ENCODE measurements around the gene UBE2E2. TPM values are rescaled to one million over a fixed set of nuclear protein-coding genes. Genes with fewer than 3 reads are reported as not detected.

The UBE2E2 gene
- total RNA-seq, 1 experiment from 2014 or later: 38.6 TPM

DNA sequence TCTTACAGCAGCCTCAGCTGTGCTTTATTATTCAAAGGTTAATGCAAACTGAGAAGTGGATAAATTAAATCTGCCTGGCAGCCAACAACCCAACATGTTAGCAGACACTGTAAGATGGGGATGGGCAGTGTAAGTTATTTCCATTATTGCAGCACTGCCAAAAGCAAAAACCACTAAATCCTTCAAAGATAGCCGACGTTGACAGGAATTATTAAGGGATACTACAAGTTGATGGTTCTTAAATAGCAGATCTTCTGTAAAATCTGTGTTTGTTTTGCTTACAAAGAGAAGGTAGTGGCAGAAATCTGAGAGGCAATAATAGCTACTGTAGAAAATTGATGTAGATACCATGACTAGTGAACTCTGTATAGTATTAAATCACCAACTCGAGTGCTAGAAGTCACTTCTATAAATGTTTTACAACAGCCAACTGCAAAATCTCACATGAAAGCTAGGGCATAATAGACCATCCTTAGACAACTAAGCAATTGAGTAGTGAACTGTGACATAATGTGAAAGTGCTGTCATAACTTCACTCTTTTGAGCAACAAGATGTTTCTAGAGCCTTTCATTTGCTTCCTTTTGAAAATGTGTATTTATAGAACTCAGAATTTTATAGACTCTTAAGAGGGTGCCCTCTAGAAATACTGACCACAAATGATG is 278.6 kb downstream of the UBE2E2 start:
- no CpG with 5 or more reads among the region's 3 CpGs for WGBS (ENCODE audit: extremely low coverage, insufficient read length, low lambda C conversion rate)
- no peak overlapping the region for H2BK20ac ChIP-seq (ENCODE audit: low read depth, low read length, poor library complexity, severe bottlenecking)
- no peak overlapping the region for H3K18ac ChIP-seq (ENCODE audit: insufficient read length, low read depth, low read length)
- H3T11ph ChIP-seq (ENCODE audit: low read length): no peak overlapping the region
- Mint-ChIP-seq H3K27me3 (ENCODE audit: low read depth) (no peaks in the 10 kb centered on the region), H3K4me1 (peaks cover 26 to 31% of the 10 kb centered on the region in 2 experiments), H3K27ac (peak overlapping the region in 1 of 3 experiments; percentile 63; a peak in 1 of 7 replicates), H3K36me3 (ENCODE audit: insufficient read depth in 1 of 3, low read depth in 3 of 3) (peaks cover 16 to 27% (median 18%) of the 10 kb centered on the region in 3 experiments), H3K9me3 (peaks cover 8 to 15% of the 10 kb centered on the region in 2 experiments), H3K4me3 (peak overlapping the region in 1 of 2 experiments; percentile 27; a peak in 1 of 5 replicates)
- no peak overlapping the region for H2BK12ac ChIP-seq (ENCODE audit: insufficient read length, low read depth, low read length)
- no peaks in the 10 kb centered on the region; the same call in 1 of the 2 replicates for H3K4me1 ChIP-seq (ENCODE audit: insufficient read depth, low read length)
- no peak overlapping the region for H2AK5ac ChIP-seq (ENCODE audit: insufficient read length, low read length)
- H3K79me2 ChIP-seq (ENCODE audit: insufficient read depth, low read length): no peaks in the 10 kb centered on the region
- TF ChIP-seq, protein P1, sequence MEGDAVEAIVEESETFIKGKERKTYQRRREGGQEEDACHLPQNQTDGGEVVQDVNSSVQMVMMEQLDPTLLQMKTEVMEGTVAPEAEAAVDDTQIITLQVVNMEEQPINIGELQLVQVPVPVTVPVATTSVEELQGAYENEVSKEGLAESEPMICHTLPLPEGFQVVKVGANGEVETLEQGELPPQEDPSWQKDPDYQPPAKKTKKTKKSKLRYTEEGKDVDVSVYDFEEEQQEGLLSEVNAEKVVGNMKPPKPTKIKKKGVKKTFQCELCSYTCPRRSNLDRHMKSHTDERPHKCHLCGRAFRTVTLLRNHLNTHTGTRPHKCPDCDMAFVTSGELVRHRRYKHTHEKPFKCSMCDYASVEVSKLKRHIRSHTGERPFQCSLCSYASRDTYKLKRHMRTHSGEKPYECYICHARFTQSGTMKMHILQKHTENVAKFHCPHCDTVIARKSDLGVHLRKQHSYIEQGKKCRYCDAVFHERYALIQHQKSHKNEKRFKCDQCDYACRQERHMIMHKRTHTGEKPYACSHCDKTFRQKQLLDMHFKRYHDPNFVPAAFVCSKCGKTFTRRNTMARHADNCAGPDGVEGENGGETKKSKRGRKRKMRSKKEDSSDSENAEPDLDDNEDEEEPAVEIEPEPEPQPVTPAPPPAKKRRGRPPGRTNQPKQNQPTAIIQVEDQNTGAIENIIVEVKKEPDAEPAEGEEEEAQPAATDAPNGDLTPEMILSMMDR (conservative IDR thresholded peaks at IDR 0.05): no peak
- H3K4me2 ChIP-seq (ENCODE audit: insufficient read depth, insufficient read length, low read length): no peak overlapping the region
- no peaks in the 10 kb centered on the region for H3K27me3 ChIP-seq (ENCODE audit: insufficient read depth, low read length)
- H2BK5ac ChIP-seq (ENCODE audit: insufficient read length, low read length): no peak overlapping the region
- H3K4ac ChIP-seq (ENCODE audit: low read depth, low read length): no peak overlapping the region
- H2AFZ ChIP-seq (ENCODE audit: low read length): no peak overlapping the region
- no peak overlapping the region for H2BK15ac ChIP-seq (ENCODE audit: low read depth, low read length)
- H3K14ac ChIP-seq (ENCODE audit: insufficient read depth, low read length): no peak overlapping the region
- H3K27ac ChIP-seq (ENCODE audit: insufficient read length, low read depth, low read length): no peak overlapping the region
- H3K79me1 ChIP-seq (ENCODE audit: insufficient read depth, low read depth, low read length, poor library complexity, severe bottlenecking): no peaks in the 10 kb centered on the region
- no peak overlapping the region for H3K56ac ChIP-seq (ENCODE audit: insufficient read length, low read depth, low read length)
- peaks cover 3% of the 10 kb centered on the region for H4K20me1 ChIP-seq (ENCODE audit: control insufficient read depth, insufficient read depth, insufficient read length)
- H2BK120ac ChIP-seq (ENCODE audit: low read depth, low read length, poor library complexity, severe bottlenecking): no peak overlapping the region
- no peak overlapping the region for H3K23ac ChIP-seq (ENCODE audit: insufficient read length, low read depth, low read length)
- no peaks in the 10 kb centered on the region for H3K9me3 ChIP-seq (ENCODE audit: control insufficient read depth, low read depth, low read length)
- H4K91ac ChIP-seq (ENCODE audit: insufficient read length, low read depth, low read length): no peak overlapping the region
- H4K8ac ChIP-seq (replicated peaks; ENCODE audit: insufficient read length, low read depth, low read length): no peak overlapping the region
- no peak overlapping the region for H4K5ac ChIP-seq (ENCODE audit: insufficient read length, low read depth, low read length)
- H3K9ac ChIP-seq (ENCODE audit: extremely low read depth, insufficient read length, low read length): no peak overlapping the region
- DNase-seq: no peak
- no peaks in the 10 kb centered on the region for H3K23me2 ChIP-seq (ENCODE audit: insufficient read length, low read depth, low read length, poor library complexity, severe bottlenecking)

Data from H9 (cell line).